ENCODE measurements around the gene SLC35F3. TPM values are rescaled to one million over a fixed set of nuclear protein-coding genes. Genes with fewer than 3 reads are reported as not detected.

The SLC35F3 gene
- total RNA-seq, 1 experiment from 2014 or later, result 19.1 TPM

- TF ChIP-seq SIN3A (IDR thresholded peaks at IDR 0.05; ENCODE audit: borderline replicate concordance, insufficient read depth, low read depth, low read length) (no peak), CTCF (IDR thresholded peaks at IDR 0.05) (no peak), POLR2AphosphoS5 (IDR thresholded peaks at IDR 0.05; ENCODE audit: low read depth, low read length) (no peak), TCF7L2 (IDR thresholded peaks at IDR 0.05; ENCODE audit: low read depth, low read length) (no peak), REST (IDR thresholded peaks at IDR 0.05; ENCODE audit: insufficient read depth in 1 of 2, low read depth in 2 of 2, low read length in 1 of 2) (no peak)
- CTCF ChIA-PET, result interaction anchor here (0.7 kb wide), 1 partner anchor 812 kb away, joined by 4 read pairs; no protein-coding TSS in a partner anchor
- intact Hi-C loops (cut with micrococcal nuclease; ENCODE audit: unreplicated experiment) (no loop called here), in situ Hi-C loops (cut with HindIII; ENCODE audit: low pct_unique_long_range_greater_than_20kb, low sequenced_read_pairs) (no loop called here)
- ATAC-seq (no peak), DNase-seq (ENCODE audit: low read depth, low spot score) (no peak)
- POLR2A ChIA-PET, result no interaction called here
- no peaks in the 10 kb centered on the region; the same call in 1 of the 2 replicates for H3K36me3 ChIP-seq (ENCODE audit: control insufficient read depth, insufficient read depth, low read length)
- no peak overlapping the region for H3K27ac ChIP-seq (ENCODE audit: low read length)
- no TSS peak for BruUV-seq (replicated peaks)
- H3K27me3 ChIP-seq (ENCODE audit: control insufficient read depth, insufficient read depth, low read length), result no peaks in the 10 kb centered on the region
- H3K4me1 ChIP-seq (ENCODE audit: control insufficient read depth, insufficient read depth, low read length), result no peaks in the 10 kb centered on the region; the same call in 1 of the 2 replicates
- no peak overlapping the region for H3K4me3 ChIP-seq (ENCODE audit: low read depth in 2 of 2, low read length in 2 of 2)
- no peaks in the 10 kb centered on the region for H3K9me3 ChIP-seq (ENCODE audit: control insufficient read depth, insufficient read depth, low read depth, low read length)
Measured at GRCh38 chr1:234271243-234271606, 366.7 kb downstream of the SLC35F3 start.

- Histone ChIP-seq H3K4me3 (ENCODE audit: low read depth in 2 of 2, low read length in 2 of 2) (no peak overlapping the region), H3K4me1 (ENCODE audit: control insufficient read depth, insufficient read depth, low read length) (no peaks in the 10 kb centered on the region; the same call in 1 of the 2 replicates), H3K9me3 (ENCODE audit: control insufficient read depth, insufficient read depth, low read depth, low read length) (no peaks in the 10 kb centered on the region), H3K27ac (ENCODE audit: low read length) (no peak overlapping the region), H3K27me3 (ENCODE audit: control insufficient read depth, insufficient read depth, low read length) (no peaks in the 10 kb centered on the region), H3K36me3 (ENCODE audit: control insufficient read depth, insufficient read depth, low read length) (no peaks in the 10 kb centered on the region; the same call in 1 of the 2 replicates)
- ChIA-PET CTCF (no interaction called here), POLR2A (no interaction called here)
- no TSS peak for BruUV-seq (replicated peaks)
- DNase-seq (ENCODE audit: low read depth, low spot score), result no peak
- intact Hi-C loops (cut with micrococcal nuclease; ENCODE audit: unreplicated experiment) (no loop called here), in situ Hi-C loops (cut with HindIII; ENCODE audit: low pct_unique_long_range_greater_than_20kb, low sequenced_read_pairs) (no loop called here)
- ATAC-seq, result no peak
- no peak for TF ChIP-seq REST (IDR thresholded peaks at IDR 0.05; ENCODE audit: insufficient read depth in 1 of 2, low read depth in 2 of 2, low read length in 1 of 2)
- no peak for TF ChIP-seq TCF7L2 (IDR thresholded peaks at IDR 0.05; ENCODE audit: low read depth, low read length)
- no peak for TF ChIP-seq SIN3A (IDR thresholded peaks at IDR 0.05; ENCODE audit: borderline replicate concordance, insufficient read depth, low read depth, low read length)
- TF ChIP-seq POLR2AphosphoS5 (IDR thresholded peaks at IDR 0.05; ENCODE audit: low read depth, low read length), result no peak
- no peak for TF ChIP-seq CTCF (IDR thresholded peaks at IDR 0.05)
Measured at GRCh38 chr1:234272656-234273312, 368.3 kb downstream of the SLC35F3 start.
